HepG2 (cell line): ENCODE measurements around the gene GADD45G. TPM values are rescaled to one million over a fixed set of nuclear protein-coding genes. Genes with fewer than 3 reads are reported as not detected.

Experiments
- ATAC-seq: fragments of 200-7000 bp; cut with Tn5 transposase; 3 replicates; pipeline ENCODE4 v1.9.1; 2020; ENCODE audit warnings: mild to moderate bottlenecking, moderate library complexity
- BruUV-seq: library from RNA; stranded (reverse); fragments of 400-500 nt; replicated peaks from 2 replicates; lab custom pipeline; 2021; lab: Mats Ljungman, UMichigan
- CTCF ChIA-PET: fragments of 300-600 bp; formaldehyde crosslinking; extraction: SDS; loops from one replicate; lab custom pipeline; 2021; ENCODE audit warnings: low total read pairs, inconsistent platforms, low intra/inter-chr PET ratio; lab: Yijun Ruan, JAX
- POLR2A ChIA-PET: fragments of 350-600 bp; sonication (Branson Sonifier 250); formaldehyde crosslinking; loops from one replicate; lab custom pipeline; 2020; ENCODE audit warnings: antibody characterized with exemption, inconsistent platforms; lab: Yijun Ruan, JAX
- DNase-seq: peaks from one replicate; pipeline ENCODE4 v3.0.0-alpha.2; 2015; ENCODE audit warnings: low spot score
- FAIRE-seq: peaks from 3 replicates; lab custom pipeline; 2011; peaks lifted over from hg19 to GRCh38; lab: Jason Lieb, UNC
- H2AFZ ChIP-seq: one replicate; pipeline ENCODE4 v1.6.1; 2011; ENCODE audit warnings: low read length, inconsistent platforms
- H3K27ac ChIP-seq: fragments of 300-600 bp; 3 replicates; pipeline ENCODE4 v1.8.0; 2011; ENCODE audit warnings: mixed run types, mild to moderate bottlenecking, mixed read lengths, low read length, inconsistent platforms; ENCODE audit not compliant: insufficient read depth; ENCODE audit errors: extremely low read length
- H3K27me3 ChIP-seq, 2 experiments: fragments of 200-600 bp in 1 of 2; 2 replicates in 1 of 2; 3 replicates in 1 of 2; pipeline versions ENCODE4 v1.6.0 to v1.8.0; 2011; ENCODE audit warnings: low read length in 2 of 2, mild to moderate bottlenecking in 2 of 2, moderate library complexity in 2 of 2, inconsistent platforms in 1 of 2; ENCODE audit not compliant: insufficient read depth in 2 of 2, control insufficient read depth in 1 of 2
- H3K36me3 ChIP-seq, 2 experiments: fragments of 200-600 bp in 1 of 2; replicated peaks in 1 of 2; 2 replicates in 1 of 2; 3 replicates in 1 of 2; pipeline versions ENCODE4 v1.5.1 to v1.8.0; 2011; ENCODE audit warnings: low read length in 2 of 2, inconsistent platforms in 1 of 2; ENCODE audit not compliant: insufficient read depth in 2 of 2, control insufficient read depth in 1 of 2
- H3K4me1 ChIP-seq: 2 replicates; pipeline ENCODE4 v1.5.1; 2012; ENCODE audit warnings: low read length, inconsistent platforms; ENCODE audit not compliant: insufficient read depth
- H3K4me2 ChIP-seq: 2 replicates; pipeline ENCODE4 v1.6.0; 2011; ENCODE audit warnings: low read depth, low read length, inconsistent platforms
- H3K4me3 ChIP-seq, 3 experiments: fragments of 200-600 bp in 1 of 3; sonication (generic), shearing (Covaris generic) in 1 of 3; replicated peaks in 1 of 3; 2 replicates each; pipeline ENCODE4 v1.5.1; 2011 to 2016; ENCODE audit warnings: low read length in 3 of 3, inconsistent platforms in 2 of 3, low read depth in 2 of 3, mild to moderate bottlenecking in 2 of 3, control low read depth in 1 of 3, mixed read lengths in 1 of 3; ENCODE audit not compliant: insufficient read depth in 1 of 3
- H3K79me2 ChIP-seq: one replicate; pipeline ENCODE4 v1.6.1; 2011; ENCODE audit warnings: low read length, inconsistent platforms; ENCODE audit not compliant: insufficient read depth
- H3K9ac ChIP-seq: 2 replicates; pipeline ENCODE4 v1.6.0; 2011; ENCODE audit warnings: mild to moderate bottlenecking, low read depth, low read length, inconsistent platforms; ENCODE audit not compliant: insufficient read depth
- H3K9me3 ChIP-seq: 2 replicates; pipeline ENCODE4 v1.5.1; 2012; ENCODE audit warnings: mild to moderate bottlenecking, low read length
- H4K20me1 ChIP-seq: 2 replicates; pipeline ENCODE4 v1.6.0; 2011; ENCODE audit warnings: inconsistent platforms, mild to moderate bottlenecking, low read length, moderate library complexity; ENCODE audit not compliant: insufficient read depth
- CBX1 ChIP-seq: IDR thresholded peaks from one replicate; pipeline ENCODE4 v1.6.1; 2016; ENCODE audit warnings: antibody characterized with exemption, low read depth
- FOXM1 ChIP-seq: sonication (generic); formaldehyde crosslinking; IDR thresholded peaks from 2 replicates; pipeline ENCODE4 v1.5.0; 2020; ENCODE audit warnings: missing genetic modification reagents
- HNRNPUL1 ChIP-seq: fragments of 200-400 bp; formaldehyde crosslinking; IDR thresholded peaks from 2 replicates; pipeline ENCODE4 v1.6.1; 2017; ENCODE audit warnings: low read depth, mild to moderate bottlenecking, low read length, moderate library complexity
- HOXA7 ChIP-seq: sonication (generic); formaldehyde crosslinking; IDR thresholded peaks from 2 replicates; pipeline ENCODE4 v1.8.1; 2022; ENCODE audit warnings: mild to moderate bottlenecking, missing genetic modification reagents, moderate library complexity
- MED13 ChIP-seq: sonication (generic); formaldehyde crosslinking; IDR thresholded peaks from 2 replicates; pipeline ENCODE4 v1.5.0; 2020; ENCODE audit warnings: missing genetic modification reagents
- PAWR ChIP-seq: sonication (generic); formaldehyde crosslinking; IDR thresholded peaks from 2 replicates; pipeline ENCODE4 v1.4.0; 2020; ENCODE audit warnings: missing genetic modification reagents, mild to moderate bottlenecking, borderline replicate concordance
- PHF5A ChIP-seq: IDR thresholded peaks from one replicate; pipeline ENCODE4 v1.6.1; 2018; ENCODE audit warnings: low read depth, missing genetic modification reagents; ENCODE audit not compliant: unreplicated experiment
- SRSF4 ChIP-seq: fragments of 200-400 bp; formaldehyde crosslinking; IDR thresholded peaks from one replicate; pipeline ENCODE4 v1.6.1; 2018; ENCODE audit warnings: mild to moderate bottlenecking, low read depth, low read length, moderate library complexity; ENCODE audit not compliant: poor library complexity, severe bottlenecking
- ZBTB1 ChIP-seq: sonication (generic); formaldehyde crosslinking; IDR thresholded peaks from 2 replicates; pipeline ENCODE4 v1.4.0; 2020; ENCODE audit warnings: missing genetic modification reagents, borderline replicate concordance
- ZNF296 ChIP-seq: sonication (generic); formaldehyde crosslinking; conservative IDR thresholded peaks from 2 replicates; pipeline ENCODE4 v1.5.0; 2020; ENCODE audit warnings: mild to moderate bottlenecking, missing genetic modification reagents
- ZNF468 ChIP-seq: sonication (generic); formaldehyde crosslinking; IDR thresholded peaks from 2 replicates; pipeline ENCODE4 v1.8.0; 2022; ENCODE audit warnings: mild to moderate bottlenecking, moderate library complexity, missing genetic modification reagents
- ZNF7 ChIP-seq: IDR thresholded peaks from 2 replicates; pipeline ENCODE4 v1.6.1; 2016; ENCODE audit warnings: missing biosample characterization, missing genetic modification reagents
- ZNF713 ChIP-seq: sonication (generic); formaldehyde crosslinking; IDR thresholded peaks from 2 replicates; pipeline ENCODE4 v1.4.0; 2020; ENCODE audit warnings: mild to moderate bottlenecking, missing genetic modification reagents
- ZNF777 ChIP-seq: sonication (generic); formaldehyde crosslinking; IDR thresholded peaks from 2 replicates; pipeline ENCODE4 v1.4.0; 2020; ENCODE audit warnings: missing genetic modification reagents
- WGBS: methylation state at CpG from one replicate; pipeline ENCODE4 v1.1.6; 2017; ENCODE audit warnings: low lambda C conversion rate; 5-methylcytosine and 5-hydroxymethylcytosine counted together
- in situ Hi-C: cut with HindIII; loops from 2 replicates; pipeline ENCODE4 v1.10.0; 2017; ENCODE audit warnings: low pct_unique_long_range_greater_than_20kb; ENCODE audit not compliant: extremely low pct_ligation_motif_present
- intact Hi-C: fragments of 100-400 bp; cut with micrococcal nuclease; formaldehyde crosslinking; loops from one replicate; pipeline ENCODE4 v1.10.0; 2022; ENCODE audit not compliant: unreplicated experiment
- polyA plus RNA-seq, 8 experiments: library from polyadenylated mRNA; depleted of rRNA in 3 of 8; stranded (reverse) in 7 of 8; unstranded in 1 of 8; fragments of >200 nt; fragmentation: Illumina TruSeq in 4 of 8; extraction: Trizol in 4 of 8; gene quantifications; 2 replicates each; pipeline versions ENCODE4 v1.2.1 to v1.2.3, GENCODE V29; 2011 to 2016; ENCODE audit warnings: low read depth in 4 of 8, missing spikeins in 1 of 8, mixed read lengths in 1 of 8; ENCODE audit not compliant: insufficient read depth in 1 of 8
- total RNA-seq, 5 experiments: library from RNA; depleted of rRNA; stranded (reverse); fragments of >200 nt; fragmentation: Illumina TruSeq; extraction: Trizol; gene quantifications; 2 replicates each; pipeline ENCODE4 v1.2.3, GENCODE V29; 2016; ENCODE audit warnings: low read depth in 1 of 5
- TF ChIP-seq, protein P1 (sequence below): sonication (generic); formaldehyde crosslinking; IDR thresholded peaks from 2 replicates; pipeline ENCODE4 v1.5.0; 2020; ENCODE audit warnings: missing genetic modification reagents
- TF ChIP-seq, protein P2 (sequence below): sonication (generic); formaldehyde crosslinking; IDR thresholded peaks from 2 replicates; pipeline ENCODE4 v1.5.0; 2020; ENCODE audit warnings: mild to moderate bottlenecking, low read depth, missing genetic modification reagents, borderline replicate concordance

Gene GADD45G
- total and polyA plus RNA-seq, 2 of the 13 experiments (the other 11 are each of a cell fraction or from before 2014, with no cell fraction given): not detected

DNA sequence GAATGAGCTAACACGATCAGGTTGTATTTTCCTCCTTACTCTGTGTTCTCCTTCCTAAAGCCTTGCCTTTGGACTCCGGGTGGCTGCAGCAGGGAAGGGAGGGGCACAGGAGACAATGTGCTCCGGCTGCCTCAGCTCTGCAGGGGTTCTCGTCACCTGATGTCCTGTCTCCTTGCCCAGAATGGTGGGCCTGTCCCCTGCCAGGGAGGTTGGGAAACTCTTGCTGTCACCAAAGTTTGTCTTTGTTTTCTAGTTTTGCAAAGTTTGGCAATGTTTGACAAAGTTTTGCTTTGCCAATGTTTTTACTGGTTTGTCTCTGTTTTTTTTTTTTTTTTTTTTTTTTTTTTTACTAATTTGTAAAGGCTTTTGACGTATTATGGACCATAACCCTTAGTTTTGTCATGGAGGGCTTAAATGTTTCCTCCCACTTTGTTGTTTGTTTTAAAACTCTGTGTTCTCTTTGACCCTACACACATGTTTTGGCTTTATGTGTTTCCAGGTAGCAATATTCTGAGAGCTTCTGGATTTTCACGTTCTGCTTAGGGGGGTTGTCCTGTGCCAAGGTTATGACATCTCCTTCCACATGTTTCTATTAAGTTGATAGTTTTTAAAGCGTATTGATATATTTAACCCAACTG, 49.3 kb downstream of the GADD45G start:
- Histone ChIP-seq H3K9me3 (no peaks in the 10 kb centered on the region), H3K79me2 (no peaks in the 10 kb centered on the region), H3K9ac (no peak overlapping the region), H4K20me1 (no peaks in the 10 kb centered on the region), H3K4me3 (no peak overlapping the region), H3K27ac (no peak overlapping the region), H3K4me2 (no peak overlapping the region), H2AFZ (no peak overlapping the region), H3K36me3 (no peaks in the 10 kb centered on the region), H3K4me1 (peaks cover 36% of the 10 kb centered on the region), H3K27me3 (peaks cover 5 to 35% of the 10 kb centered on the region in 2 experiments; a peak in 4 of 5 replicates)
- in situ Hi-C loops: no loop called here
- POLR2A ChIA-PET: no interaction called here
- CTCF ChIA-PET: no interaction called here
- no TSS peak for BruUV-seq
- DNase-seq: no peak
- no peak for FAIRE-seq
- WGBS: 20% methylated on average over 6 of the region's 7 CpGs
- ATAC-seq: no peak
- intact Hi-C loops: no loop called here
- TF ChIP-seq, protein P1, sequence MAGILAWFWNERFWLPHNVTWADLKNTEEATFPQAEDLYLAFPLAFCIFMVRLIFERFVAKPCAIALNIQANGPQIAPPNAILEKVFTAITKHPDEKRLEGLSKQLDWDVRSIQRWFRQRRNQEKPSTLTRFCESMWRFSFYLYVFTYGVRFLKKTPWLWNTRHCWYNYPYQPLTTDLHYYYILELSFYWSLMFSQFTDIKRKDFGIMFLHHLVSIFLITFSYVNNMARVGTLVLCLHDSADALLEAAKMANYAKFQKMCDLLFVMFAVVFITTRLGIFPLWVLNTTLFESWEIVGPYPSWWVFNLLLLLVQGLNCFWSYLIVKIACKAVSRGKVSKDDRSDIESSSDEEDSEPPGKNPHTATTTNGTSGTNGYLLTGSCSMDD (CRISPR knock-in tag): no peak

DNA sequence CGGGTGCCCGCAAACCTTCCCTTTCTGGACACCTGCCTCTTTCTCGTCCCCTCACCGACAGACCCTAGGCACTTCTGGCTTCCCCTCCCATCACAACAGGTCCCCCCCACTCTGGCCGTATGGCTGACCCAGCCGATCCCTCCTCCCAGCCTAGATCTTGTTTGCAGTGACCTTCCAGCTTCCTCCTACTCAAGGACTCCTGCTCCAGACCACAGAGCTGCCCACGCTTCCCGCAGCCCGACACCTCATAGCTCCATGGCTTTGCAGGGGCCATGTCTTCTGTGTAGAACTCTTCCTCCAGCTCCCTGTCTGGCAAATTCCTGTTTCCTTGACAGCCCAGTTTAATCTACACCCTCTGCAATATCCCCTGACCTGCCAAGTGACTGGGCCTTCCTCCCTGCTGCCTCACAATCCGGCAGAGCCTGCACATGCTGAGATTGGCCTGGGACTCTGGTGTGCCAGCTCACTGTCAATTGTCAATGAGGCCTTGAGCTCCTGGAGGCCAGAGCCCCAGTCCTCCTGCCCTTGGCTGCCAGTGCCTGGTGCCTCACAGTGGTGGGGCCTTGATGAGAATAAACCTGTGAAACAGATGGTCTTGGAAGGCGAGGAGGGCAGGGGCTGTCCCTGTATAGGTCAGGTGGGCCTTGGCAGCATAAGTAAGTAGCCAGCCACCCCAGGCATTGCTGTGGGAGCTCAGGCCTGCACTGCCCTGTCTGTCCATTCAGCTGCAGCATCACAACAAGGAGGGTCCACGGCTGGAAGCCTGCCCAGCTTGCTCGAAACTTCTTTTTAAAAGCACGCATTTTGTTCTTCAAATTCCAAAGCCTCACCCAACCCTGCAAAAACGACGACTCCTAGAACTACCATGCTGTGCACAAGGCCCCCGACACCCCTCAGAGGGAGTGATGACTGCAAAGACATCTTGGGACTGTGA, 50.5 kb downstream of the GADD45G start:
- in situ Hi-C loops (no loop called here), intact Hi-C loops (no loop called here)
- DNase-seq: no peak
- peak; percentile 45 for ATAC-seq
- H3K9me3 ChIP-seq: no peaks in the 10 kb centered on the region
- H3K36me3 ChIP-seq: no peaks in the 10 kb centered on the region
- peak overlapping the region in 1 of 3 experiments; percentile 4; a peak in 1 of 6 replicates for H3K4me3 ChIP-seq
- no peak overlapping the region for H3K27ac ChIP-seq
- H3K4me1 ChIP-seq: peaks cover 24% of the 10 kb centered on the region; the same call in 1 of the 2 replicates
- BruUV-seq: no TSS peak
- H3K27me3 ChIP-seq: peaks cover 5 to 28% of the 10 kb centered on the region in 2 experiments; a peak in 4 of 5 replicates
- no peak overlapping the region for H2AFZ ChIP-seq
- CTCF ChIA-PET: no interaction called here
- H4K20me1 ChIP-seq: no peaks in the 10 kb centered on the region
- H3K4me2 ChIP-seq: peak overlapping the region; percentile 28
- FAIRE-seq: no peak
- WGBS: 74% methylated on average over 16 of the region's 17 CpGs
- POLR2A ChIA-PET: no interaction called here
- H3K79me2 ChIP-seq: no peaks in the 10 kb centered on the region
- no peak overlapping the region for H3K9ac ChIP-seq
- TF ChIP-seq ZNF7 (no peak), ZNF777 (CRISPR knock-in tag) (no peak), SRSF4 (no peak), MED13 (CRISPR knock-in tag) (no peak), CBX1 (no peak), PAWR (CRISPR knock-in tag) (no peak), ZNF296 (CRISPR knock-in tag) (no peak), FOXM1 (no peak), ZNF468 (CRISPR knock-in tag) (no peak), ZNF713 (CRISPR knock-in tag) (no peak), HNRNPUL1 (no peak), HOXA7 (CRISPR knock-in tag) (no peak), PHF5A (CRISPR knock-in tag) (no peak), ZBTB1 (CRISPR knock-in tag) (no peak)
- TF ChIP-seq, protein P2, sequence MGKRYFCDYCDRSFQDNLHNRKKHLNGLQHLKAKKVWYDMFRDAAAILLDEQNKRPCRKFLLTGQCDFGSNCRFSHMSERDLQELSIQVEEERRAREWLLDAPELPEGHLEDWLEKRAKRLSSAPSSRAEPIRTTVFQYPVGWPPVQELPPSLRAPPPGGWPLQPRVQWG: no peak
